Motor neuron (in vitro differentiated cells): ENCODE results near the gene VEZT. TPM values are rescaled to one million over a fixed set of nuclear protein-coding genes. Genes with fewer than 3 reads are reported as not detected.

ENCODE experiments used
- ATAC-seq, 8 experiments: fragments of 200-7000 bp; cut with Tn5 transposase; replicated peaks in 6 of 8; 2 replicates each; pipeline ENCODE4 v1.8.0; 2021; ENCODE audit warnings: mild to moderate bottlenecking in 8 of 8, moderate library complexity in 8 of 8
- H3K27ac ChIP-seq, 2 donors: fragments of 250-450 bp; sonication (Bioruptor Pico); 2 replicates each; pipeline ENCODE4 v1.9.0; 2021; ENCODE audit warnings: antibody characterized with exemption in 2 of 2, mild to moderate bottlenecking in 2 of 2, moderate library complexity in 1 of 2
- H3K4me1 ChIP-seq, 2 donors: fragments of 250-450 bp; sonication (Bioruptor Pico); replicated peaks in 1 of 2; 2 replicates each; pipeline ENCODE4 v1.6.1; 2021; ENCODE audit warnings: antibody characterized with exemption in 2 of 2, mild to moderate bottlenecking in 2 of 2, moderate library complexity in 1 of 2
- H3K4me3 ChIP-seq, 5 donors: fragments of 250-450 bp; sonication (Bioruptor Pico); 2 replicates each; pipeline ENCODE4 v1.9.0; 2021; ENCODE audit warnings: antibody characterized with exemption in 5 of 5, mild to moderate bottlenecking in 5 of 5, moderate library complexity in 4 of 5
- WGBS, 10 experiments: fragments of 450-650 bp; shearing (Covaris generic); methylation state at CpG; one replicate each; pipeline ENCODE4 v1.0.0; 2022; 5-methylcytosine and 5-hydroxymethylcytosine counted together
- in situ Hi-C, 9 experiments: fragments of 400-800 bp; cut with MboI; loops; one replicate each; pipeline ENCODE4 v1.15.0; 2021; ENCODE audit warnings: low sequenced_read_pairs in 9 of 9, low pct_unique_long_range_greater_than_20kb in 2 of 9; ENCODE audit not compliant: unreplicated experiment in 9 of 9
- total RNA-seq, 8 experiments: library from RNA; unstranded; fragments of 300-600 nt; gene quantifications; 2 replicates each; pipeline versions ENCODE4 v1.2.3 to v1.2.4, GENCODE V29; 2022

VEZT gene
- total RNA-seq: 100 to 1,000 TPM in 4 of 8 experiments, 10 to 100 TPM in 4; 77.5 to 166 (median 99.5) TPM

DNA sequence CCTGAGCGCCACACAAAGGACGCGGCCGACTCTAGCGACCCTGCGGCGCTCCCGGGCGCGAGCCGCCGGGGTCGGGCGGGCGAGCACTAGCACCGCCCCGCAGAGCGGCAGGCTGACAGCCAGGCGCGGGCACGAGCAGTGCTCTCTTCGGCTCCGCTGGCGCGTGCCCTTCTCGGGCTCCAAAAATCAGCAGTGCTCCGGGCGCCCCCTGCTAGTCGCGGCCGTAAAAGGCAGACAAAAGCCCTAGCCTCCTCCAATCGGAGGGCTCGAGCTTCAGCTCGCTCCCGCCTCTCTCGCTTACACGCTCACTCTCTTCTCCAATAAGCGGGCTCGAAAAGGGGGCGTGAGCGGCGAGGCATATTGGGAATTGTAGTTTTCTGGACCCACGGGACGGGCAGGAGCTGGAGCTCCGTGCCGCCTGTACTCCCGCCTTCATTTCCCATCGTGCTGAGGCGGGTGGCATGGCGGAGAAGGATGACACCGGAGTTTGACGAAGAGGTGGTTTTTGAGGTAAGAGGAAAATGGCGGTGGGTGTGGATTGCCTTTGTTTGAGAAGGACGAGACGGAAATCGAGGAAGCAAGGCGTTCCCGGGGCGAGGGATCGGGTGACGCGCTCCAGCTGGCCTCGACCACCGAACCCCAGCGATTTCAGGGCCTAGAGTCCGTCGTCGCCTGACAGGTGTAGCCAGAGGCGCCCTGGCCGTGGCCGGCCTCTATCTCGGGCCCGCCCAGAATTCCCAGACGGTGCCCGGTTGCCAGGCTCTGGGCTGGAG, at the start of gene VEZT, which contains the start of gene FGD6:
VEZT (plus strand) TSS at position 431 of the 773 bp plus-strand sequence; CDS start at position 475, 44 bp downstream.
FGD6 (minus strand) TSS at position 91 of the 773 bp plus-strand sequence. CDS start 227 bp downstream, outside the sequence.
- H3K4me1 ChIP-seq: peaks cover 5 to 14% of the 10 kb centered on the region in 2 donors
- H3K27ac ChIP-seq: peak within 1 kb of the TSS; percentile 93 to 94
- WGBS, 10 experiments: 0 to 7% (median 0%) methylated on average over 3 to 14 of the region's 75 CpGs; no CpG with 5 or more reads in 5 of the 10 experiments
- H3K4me3 ChIP-seq: peak within 1 kb of the TSS; percentile 58 to 84 (median 61)
- in situ Hi-C loops: no loop called here
- peak; percentile 88 to 92 (median 90) for ATAC-seq

DNA sequence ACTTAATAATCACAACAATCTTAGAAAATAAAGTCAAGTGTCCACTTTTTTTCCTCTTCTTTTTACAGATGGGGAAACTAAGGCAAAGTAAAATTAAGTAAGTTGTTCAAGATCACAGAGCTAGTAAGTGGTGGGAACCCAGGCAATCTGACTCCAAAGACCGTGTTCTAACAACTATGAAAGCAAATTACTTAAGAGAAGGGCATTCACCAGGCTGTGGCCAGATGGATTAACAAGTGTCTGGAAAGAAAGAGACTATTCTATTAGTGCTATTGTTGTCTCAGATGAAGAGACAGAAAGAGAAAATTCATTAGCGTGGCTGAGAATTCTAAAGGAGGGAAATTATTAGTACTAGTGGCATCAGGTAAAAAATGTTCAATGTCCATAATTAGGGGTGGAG, 48.9 kb upstream of the VEZT start:
- no peak overlapping the region for H3K4me3 ChIP-seq
- no peak overlapping the region for H3K27ac ChIP-seq
- peak in 1 of 8 experiments; percentile 35 for ATAC-seq
- in situ Hi-C loops: no loop called here
- 0 to 100% (median 22%) methylated on average over 1 to 2 of the region's 2 CpGs for WGBS, 10 experiments
- H3K4me1 ChIP-seq: peaks cover 0 to 6% of the 10 kb centered on the region in 2 donors

DNA sequence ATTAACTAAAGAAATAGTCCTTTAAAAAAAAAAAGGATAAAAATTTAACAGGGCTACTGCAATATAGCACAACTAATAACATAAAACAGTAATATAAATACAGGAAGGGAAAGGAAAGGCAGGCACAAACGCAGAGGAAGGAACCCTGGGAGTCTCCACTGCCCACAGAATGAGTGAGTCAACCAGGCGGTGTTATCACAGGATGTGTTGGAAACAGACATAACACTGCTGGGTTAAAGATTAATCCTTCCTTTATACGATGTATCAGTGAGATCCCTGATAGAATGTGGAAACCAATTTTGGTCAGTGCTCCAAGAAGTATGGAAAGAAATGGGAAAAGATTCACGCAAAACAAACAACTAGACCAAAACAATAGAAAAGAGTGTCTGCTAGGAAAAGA, 48.2 kb upstream of the VEZT start:
- Histone ChIP-seq H3K27ac (no peak overlapping the region), H3K4me3 (no peak overlapping the region), H3K4me1 (peaks cover 0 to 10% of the 10 kb centered on the region in 2 donors)
- in situ Hi-C loops: no loop called here
- ATAC-seq: peak in 2 of 8 experiments; percentile 29 to 46
- WGBS, 10 experiments: 37 to 90% (median 50%) methylated on average over 3 to 4 of the region's 4 CpGs; no CpG with 5 or more reads in 1 of the 10 experiments

DNA sequence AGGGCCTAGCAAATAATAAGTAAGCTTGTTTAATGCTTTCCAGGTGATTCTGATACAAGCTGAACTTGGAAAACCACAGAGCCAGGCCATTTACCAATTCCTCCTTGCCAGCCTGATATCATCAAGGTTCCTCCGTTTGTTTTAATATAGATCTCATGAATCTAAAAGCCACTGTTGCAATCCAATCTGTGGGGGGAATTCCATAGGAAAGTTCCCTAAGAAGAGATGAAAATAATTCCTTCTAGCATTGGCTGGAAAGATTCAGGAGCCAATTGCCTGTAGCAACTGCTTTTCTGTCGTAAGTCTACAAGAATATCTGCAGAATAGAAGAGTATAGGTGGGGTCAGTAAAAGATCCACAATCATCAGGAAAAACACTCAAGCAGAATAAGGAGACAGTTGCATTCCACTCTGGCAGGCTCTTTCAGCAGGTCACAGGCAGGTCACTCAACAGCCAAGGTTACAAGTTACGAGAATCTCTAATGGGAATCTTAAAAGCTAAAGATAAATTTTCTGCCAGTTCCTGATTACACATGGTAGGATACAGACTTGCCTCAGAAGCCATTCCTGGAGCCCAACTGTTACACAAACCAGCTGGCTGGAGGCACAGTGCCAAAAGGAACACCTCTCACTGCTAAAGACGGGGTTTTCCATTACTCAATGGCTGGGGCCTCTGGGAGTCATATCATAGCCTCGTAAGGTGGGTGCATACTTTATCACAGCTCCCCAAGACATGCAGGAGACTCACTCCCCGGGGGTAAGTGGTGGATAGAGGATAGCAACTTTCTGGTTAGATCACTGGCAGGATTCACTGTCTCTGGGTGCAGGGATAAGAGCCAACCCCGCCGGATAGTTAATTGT, 44.0 kb upstream of the VEZT start:
- H3K4me1 ChIP-seq: peaks cover 0 to 10% of the 10 kb centered on the region in 2 donors
- WGBS, 10 experiments: 20 to 100% (median 80%) methylated on average over 1 to 8 of the region's 8 CpGs; no CpG with 5 or more reads in 1 of the 10 experiments
- H3K27ac ChIP-seq: no peak overlapping the region
- in situ Hi-C loops: no loop called here
- peak in 7 of 8 experiments; percentile 22 to 77 (median 57) for ATAC-seq
- H3K4me3 ChIP-seq: no peak overlapping the region

DNA sequence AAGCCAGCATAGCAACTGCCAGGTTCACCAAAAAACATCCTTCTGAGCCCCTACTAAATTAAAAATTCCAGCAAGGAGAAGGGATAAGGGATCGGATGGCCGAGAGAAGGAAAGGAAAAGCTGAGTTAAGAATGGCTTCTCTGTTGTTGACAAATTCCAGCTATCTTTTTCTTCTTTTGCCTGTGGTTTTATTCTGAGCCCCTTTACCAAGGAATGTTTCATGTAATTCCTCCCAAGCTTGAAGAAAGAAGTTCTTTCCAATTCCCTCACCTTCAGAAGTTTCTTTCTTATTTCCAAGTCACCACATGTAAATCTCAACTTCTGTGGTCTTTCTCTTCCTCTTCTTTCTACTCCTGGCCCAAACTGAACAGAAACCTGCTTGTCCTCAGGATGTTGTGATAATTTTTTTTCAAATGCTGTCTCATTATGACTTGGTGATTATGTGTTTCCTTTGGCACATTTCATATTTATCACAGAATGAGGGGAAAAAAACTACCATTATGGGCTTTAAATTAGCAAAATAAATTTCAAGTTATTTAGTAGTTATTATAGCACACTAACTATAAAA, 40.3 kb upstream of the VEZT start:
- ATAC-seq: no peak
- in situ Hi-C loops: no loop called here
- WGBS, 10 experiments: 84 to 100% (median 96%) methylated on average over 2 of the region's 2 CpGs; no CpG with 5 or more reads in 2 of the 10 experiments
- H3K27ac ChIP-seq: no peak overlapping the region
- no peak overlapping the region for H3K4me3 ChIP-seq
- H3K4me1 ChIP-seq: peaks cover 0 to 10% of the 10 kb centered on the region in 2 donors

DNA sequence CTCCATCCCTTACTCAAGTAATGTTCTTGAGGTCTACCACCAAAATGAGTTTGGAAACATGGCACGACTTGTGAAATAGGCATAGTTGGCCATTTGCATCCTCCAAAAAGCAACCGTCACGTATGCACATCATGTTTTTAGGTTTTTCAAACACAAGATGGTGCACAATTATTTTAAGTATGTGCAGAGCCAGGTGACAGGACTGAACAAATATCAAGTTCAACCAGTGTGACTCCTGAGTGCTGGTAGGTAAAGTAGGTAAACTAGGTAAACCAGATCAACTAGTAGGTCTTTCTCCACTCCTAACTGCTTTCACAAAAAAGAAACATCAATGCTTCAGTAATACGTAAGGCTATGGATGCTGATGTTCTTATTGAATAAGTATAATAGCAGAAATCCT, 39.5 kb upstream of the VEZT start:
- in situ Hi-C loops: no loop called here
- H3K4me3 ChIP-seq: no peak overlapping the region
- ATAC-seq: no peak
- H3K4me1 ChIP-seq: peaks cover 0 to 8% of the 10 kb centered on the region in 2 donors
- H3K27ac ChIP-seq: no peak overlapping the region
- WGBS, 10 experiments: 83 to 100% (median 100%) methylated on average over 1 to 3 of the region's 4 CpGs

DNA sequence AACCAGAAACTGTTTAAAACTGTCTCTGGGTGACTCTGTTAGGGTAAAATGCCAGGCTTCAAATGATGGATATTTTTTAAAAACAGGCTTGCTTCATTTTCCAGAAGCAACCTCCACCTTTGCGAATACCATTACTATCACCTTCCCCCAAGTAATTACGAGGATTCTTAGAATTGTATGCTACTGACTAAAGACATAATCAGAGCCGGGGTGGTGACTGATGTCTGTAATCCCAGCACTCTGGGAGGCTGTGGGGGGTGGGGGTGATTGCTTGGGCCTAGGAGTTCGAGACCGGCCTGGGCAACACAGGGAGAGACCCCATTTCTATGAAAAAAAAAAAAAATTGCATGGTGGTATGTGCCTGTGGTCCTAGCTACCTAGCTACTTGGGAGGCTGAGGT, 38.6 kb upstream of the VEZT start:
- WGBS, 10 experiments: 0 to 100% (median 67%) methylated on average over 1 to 5 of the region's 5 CpGs; no CpG with 5 or more reads in 3 of the 10 experiments
- no peak overlapping the region for H3K4me3 ChIP-seq
- in situ Hi-C loops: no loop called here
- ATAC-seq: no peak
- no peak overlapping the region for H3K27ac ChIP-seq
- peaks cover 0 to under 1% of the 10 kb centered on the region in 2 donors for H3K4me1 ChIP-seq

DNA sequence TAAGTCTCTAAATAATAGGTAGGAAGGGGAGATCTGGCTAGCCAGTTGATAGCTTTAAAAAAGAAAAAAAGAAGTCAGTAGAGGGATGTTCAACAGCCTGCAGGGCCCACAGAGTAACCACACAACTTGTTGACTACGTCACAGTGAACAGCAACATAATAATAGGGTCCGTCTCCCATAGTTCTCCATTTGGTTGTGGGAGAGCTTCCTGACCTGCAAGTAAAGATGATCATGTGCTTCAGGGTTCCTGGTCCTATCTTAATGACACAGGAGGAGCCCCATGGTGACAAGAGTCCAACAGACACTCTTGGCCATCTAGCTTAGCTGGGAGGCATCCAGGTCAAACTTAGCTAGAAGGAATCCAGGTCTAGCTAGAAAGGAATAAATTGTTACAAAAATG, 36.5 kb upstream of the VEZT start:
- ATAC-seq: no peak
- no peaks in the 10 kb centered on the region for H3K4me1 ChIP-seq
- WGBS, 10 experiments: 86 to 100% (median 100%) methylated on average over 1 to 2 of the region's 2 CpGs; no CpG with 5 or more reads in 4 of the 10 experiments
- H3K4me3 ChIP-seq: no peak overlapping the region
- no peak overlapping the region for H3K27ac ChIP-seq
- in situ Hi-C loops: no loop called here

DNA sequence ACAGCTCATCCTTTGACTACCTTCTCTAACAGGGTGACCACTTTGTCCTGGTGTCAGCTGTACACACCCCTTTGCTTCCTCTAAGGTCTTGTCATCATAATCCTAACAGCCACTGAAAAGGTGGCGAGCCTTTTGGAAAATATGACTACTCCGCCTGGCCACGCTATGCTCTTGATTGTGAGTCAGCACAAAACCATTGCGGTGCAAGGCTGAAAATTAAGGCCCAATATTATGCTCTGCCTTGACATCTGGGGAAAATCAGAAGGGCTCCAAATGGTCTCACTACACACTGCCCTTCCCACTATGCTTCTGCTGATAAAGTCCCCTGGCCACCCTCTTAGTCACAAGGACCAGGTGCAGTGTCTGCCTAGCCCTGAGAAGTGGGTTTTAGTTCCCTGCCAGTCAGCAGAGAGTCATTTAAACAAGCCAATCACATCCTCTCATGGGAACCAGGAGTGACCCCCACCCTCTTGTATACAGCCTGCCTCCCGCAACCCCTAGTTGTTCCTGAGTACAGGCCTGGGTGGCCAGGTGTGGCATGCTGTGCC, 34.7 kb upstream of the VEZT start:
- Histone ChIP-seq H3K27ac (no peak overlapping the region), H3K4me1 (peaks cover 3 to 5% of the 10 kb centered on the region in 2 donors), H3K4me3 (no peak overlapping the region)
- in situ Hi-C loops: no loop called here
- 17 to 100% (median 71%) methylated on average over 1 to 4 of the region's 5 CpGs; no CpG with 5 or more reads in 5 of the 10 experiments for WGBS, 10 experiments
- ATAC-seq: peak in 3 of 8 experiments; percentile 17 to 91 (median 83)

DNA sequence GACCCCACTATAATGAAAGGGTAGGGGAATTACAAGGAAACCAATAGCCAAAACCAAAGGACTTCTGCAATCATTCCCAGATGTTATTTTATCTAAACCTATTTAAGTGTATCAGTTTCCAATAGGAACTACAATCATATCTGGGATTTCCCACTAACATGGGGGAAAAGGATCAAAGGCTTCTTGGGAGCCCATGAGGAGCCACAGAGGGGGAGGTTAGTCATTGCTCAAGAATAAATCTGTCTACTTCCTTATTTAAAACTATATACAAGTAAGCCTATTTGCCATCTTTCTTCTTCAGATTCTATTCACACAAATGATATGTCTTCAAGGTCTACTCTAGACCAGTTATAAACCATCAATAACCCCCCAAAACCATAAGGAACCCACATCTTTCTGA, 33.5 kb upstream of the VEZT start:
- Histone ChIP-seq H3K4me1 (peaks cover 5 to 8% of the 10 kb centered on the region in 2 donors), H3K27ac (no peak overlapping the region), H3K4me3 (no peak overlapping the region)
- no peak for ATAC-seq
- in situ Hi-C loops: no loop called here

DNA sequence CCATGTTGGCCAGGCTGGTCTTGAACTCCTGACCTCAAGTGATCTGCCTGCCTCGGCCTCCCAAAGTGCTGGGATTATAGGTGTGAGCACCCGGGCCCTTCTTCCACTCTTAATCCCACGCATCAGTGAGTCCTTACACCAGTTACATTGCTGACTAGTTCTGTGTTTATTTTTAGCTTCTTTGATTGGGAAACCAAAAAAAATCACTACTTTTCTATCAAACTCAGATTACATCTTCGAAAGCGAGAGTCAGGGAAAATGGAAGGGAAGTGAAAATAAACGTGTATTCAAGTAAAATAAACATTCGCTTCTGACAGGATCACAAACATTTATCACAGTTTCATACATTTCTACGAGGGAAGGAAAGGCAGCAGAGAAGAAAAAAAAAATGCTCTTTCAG, 32.5 kb upstream of the VEZT start:
- ATAC-seq: no peak

GRCh38 chr12:95185854-95186253, 31.8 kb upstream of the VEZT start:
- H3K27ac ChIP-seq: no peak overlapping the region
- in situ Hi-C loops: no loop called here
- H3K4me3 ChIP-seq: no peak overlapping the region
- no peak for ATAC-seq
- H3K4me1 ChIP-seq: peaks cover 5 to 8% of the 10 kb centered on the region in 2 donors

More for the DNA sequence above, 32.5 kb upstream of the VEZT start:
- peaks cover 5 to 8% of the 10 kb centered on the region in 2 donors for H3K4me1 ChIP-seq
- H3K4me3 ChIP-seq: no peak overlapping the region
- no peak overlapping the region for H3K27ac ChIP-seq
- in situ Hi-C loops: no loop called here
- WGBS, 10 experiments: 80 to 100% (median 97%) methylated on average over 3 to 8 of the region's 8 CpGs
